NCI-H1694 (cell line): Measurements from ENCODE around the gene CDK11B.
A peak's percentile ranks its signal among the peaks of the same experiment; 100 is the strongest.
"Not testable (repeated sequence)": the region's sequence is repeated elsewhere in the genome, so short reads cannot be mapped to it uniquely, and the experiment has no call there.

Source experiments
- DNase-seq: peaks from one replicate; lab custom pipeline; 2025; lab: John Stamatoyannopoulos, UW

Gene CDK11B

DNA sequence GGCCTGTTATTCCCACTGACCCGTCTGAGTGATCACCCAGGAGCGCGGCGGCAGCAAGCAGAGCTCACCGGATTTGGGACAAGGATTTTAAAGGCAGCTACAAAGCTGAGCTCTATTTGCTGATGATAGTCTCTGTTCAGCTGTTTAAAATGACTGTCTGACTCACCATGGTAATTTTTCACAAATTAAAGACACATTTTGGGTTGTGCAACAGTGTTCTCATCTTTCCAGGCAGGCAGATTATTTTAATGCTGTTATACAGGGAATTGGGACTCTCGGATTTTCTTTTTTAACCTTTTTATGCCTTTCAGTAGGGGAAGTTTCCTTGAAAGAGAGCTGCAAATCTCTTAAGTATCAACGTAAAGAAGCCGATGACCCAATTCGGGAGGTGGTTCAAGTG is 3.6 kb upstream of the CDK11B start:
- DNase-seq = not testable (repeated sequence)

DNA sequence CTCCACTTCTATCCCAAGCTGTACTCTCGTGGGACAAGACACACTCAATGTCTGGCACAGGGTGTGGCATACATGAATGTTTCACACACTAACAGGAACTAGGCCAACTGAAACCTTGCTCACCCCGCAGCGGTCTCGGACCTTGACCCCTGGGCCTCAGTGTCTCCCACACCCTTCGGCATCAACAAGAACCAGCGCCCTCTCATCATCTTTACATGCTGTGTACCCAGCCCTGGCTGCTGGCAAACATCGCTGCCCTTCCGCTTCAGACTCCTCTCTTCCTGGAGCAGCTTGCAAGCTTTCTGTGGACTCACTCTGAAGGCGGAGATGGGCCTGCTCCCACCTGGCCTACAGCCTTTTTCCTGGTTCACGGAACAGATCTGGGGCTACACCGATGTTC is 10.5 kb downstream of the CDK11B start:
- DNase-seq = not testable (repeated sequence)

DNA sequence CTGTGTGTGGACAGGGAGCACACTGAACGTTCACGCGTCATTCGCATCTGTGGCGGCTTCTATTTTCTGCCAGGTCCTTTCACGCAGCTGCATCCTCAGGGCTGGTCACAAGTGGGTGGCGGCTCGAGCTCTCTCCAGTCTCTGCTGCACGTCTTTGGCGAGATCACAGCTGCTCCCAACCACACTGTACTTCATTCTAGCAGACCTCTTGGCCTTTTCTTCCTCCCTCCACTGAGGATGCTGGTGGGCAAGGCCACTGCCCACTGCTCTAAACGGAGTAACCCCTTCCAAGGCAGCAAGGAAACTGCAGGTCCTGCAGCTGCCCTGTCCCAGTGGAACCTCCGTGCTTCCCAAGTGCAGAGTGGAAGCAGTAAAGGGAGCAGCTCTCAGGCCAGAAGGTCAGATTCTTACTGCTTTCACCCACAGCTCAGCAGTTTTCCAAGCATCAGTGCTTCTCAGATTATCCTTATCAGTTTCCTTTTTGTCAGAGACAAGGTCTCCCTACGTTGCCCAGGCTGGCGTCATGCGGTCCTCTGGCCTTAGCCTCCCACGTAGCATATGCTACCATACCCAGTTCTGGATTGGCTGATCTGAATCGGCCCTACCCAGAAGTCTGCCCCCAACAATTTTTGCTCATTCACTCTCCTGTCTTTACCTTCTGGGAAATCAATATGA is 11.1 kb downstream of the CDK11B start:
- not testable (repeated sequence) for DNase-seq

DNA sequence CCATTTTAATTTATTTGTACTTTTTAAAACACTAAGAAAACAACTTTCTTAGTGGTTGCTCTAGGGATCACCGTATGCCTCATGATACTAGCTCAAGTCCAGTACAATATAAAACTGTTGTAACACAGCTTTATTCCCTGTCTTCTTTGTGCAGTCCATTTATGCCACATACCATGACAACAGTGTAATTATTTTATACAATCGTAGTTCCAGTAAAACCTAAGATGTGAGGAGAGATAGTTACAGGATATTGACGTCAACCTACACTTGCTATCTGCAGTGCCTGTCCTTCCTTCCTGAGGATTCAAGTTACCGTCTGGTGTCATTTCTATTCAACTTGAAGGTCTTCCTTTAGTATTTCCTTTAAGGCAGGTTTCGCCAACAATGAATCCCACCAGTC is 12.5 kb downstream of the CDK11B start:
- not testable (repeated sequence) for DNase-seq

DNA sequence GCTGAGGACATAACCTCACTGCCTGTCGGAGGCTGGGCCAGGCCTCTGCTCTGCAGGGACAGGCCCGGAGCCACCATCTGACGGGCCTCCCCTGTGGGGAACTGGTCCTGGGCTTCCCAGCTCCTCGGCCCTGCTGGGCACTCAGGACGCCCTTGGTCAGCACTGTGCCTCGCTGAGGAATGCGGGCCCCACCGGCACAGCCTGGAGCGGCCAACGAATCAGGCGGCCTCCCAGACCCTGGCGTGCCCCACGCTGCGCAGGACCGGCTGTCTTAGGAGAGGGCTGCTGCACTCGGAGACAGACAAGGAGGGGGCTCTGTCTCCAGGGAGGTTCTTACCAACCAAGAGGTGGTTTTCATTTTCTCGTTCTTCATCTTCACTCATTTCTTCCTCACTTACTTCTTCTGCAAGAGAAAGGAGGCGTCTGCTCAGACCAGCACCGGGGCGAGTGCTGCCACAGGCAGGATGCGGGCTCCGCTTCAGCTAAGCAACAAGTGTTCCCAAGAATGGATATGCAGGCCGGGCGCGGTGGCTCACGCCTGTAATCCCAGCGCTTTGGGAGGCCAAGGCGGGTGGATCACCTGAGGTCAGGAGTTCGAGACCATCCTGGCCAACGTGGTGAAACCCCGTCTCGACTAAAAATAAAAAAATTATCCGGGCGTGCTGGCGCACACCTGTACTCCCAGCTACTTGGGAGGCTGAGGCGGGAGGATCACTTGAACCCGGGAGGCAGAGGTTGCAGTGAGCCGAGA is 17.9 kb downstream of the CDK11B start:
- DNase-seq = not testable (repeated sequence)

DNA sequence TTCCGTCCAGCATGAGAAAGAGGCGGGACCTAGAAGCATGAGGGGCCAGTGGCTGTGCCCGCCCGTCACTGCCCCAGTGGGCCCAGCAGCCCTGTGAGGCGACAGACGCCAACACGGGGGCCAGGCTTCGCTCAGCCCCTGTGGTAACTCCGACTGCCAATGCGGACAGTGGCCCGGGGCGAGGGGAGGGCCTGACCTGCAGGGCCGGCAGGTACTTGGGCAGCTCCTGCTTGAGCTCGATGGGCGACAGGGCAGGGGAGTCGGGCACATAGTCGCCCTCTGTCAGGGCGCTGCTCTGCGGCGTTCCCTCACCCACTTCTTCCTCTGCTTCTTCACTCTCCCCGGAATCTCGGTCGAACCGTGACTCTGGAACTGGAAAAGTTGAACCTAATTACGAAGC is 18.7 kb downstream of the CDK11B start:
- DNase-seq = not testable (repeated sequence)

DNA sequence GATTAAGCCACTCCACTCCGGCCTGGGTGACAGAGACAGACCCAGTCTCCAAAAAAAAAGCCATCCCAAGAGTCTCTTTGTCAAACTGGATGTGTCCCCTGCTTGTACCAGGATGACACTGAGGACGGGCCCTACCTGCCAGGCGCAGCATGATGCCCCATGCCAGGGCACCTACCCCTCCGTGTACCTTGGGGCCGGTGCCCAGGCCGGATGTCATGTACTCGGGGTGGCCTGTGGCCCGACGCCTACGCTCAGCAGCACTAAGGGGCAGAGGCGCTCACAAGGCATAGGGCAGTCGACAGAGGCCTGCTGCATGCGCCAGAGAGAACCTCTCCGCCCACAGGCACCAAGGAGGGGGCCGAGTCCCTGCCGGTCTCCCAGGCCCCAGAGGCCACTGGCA is 19.4 kb downstream of the CDK11B start:
- not testable (repeated sequence) for DNase-seq

DNA sequence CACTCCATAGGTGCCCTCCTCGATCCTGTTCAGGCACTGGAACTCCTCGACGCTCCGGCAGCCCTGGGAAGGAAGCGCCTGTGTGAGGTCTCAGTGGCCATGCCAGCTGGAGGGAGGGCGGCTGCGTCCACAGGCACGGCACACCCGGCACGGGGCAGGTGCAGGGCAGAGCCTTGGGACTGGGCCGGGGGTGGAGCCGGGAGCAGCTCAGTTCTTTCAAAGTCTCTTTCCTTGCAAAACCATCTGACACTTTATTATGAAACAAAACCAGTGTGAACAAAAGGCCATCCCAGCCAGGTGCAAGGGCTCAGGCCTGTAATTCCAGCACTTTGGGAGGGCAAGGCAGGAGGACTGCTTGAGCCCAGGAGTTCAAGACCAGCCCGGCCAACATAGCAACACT is 20.3 kb downstream of the CDK11B start:
- not testable (repeated sequence) for DNase-seq

DNA sequence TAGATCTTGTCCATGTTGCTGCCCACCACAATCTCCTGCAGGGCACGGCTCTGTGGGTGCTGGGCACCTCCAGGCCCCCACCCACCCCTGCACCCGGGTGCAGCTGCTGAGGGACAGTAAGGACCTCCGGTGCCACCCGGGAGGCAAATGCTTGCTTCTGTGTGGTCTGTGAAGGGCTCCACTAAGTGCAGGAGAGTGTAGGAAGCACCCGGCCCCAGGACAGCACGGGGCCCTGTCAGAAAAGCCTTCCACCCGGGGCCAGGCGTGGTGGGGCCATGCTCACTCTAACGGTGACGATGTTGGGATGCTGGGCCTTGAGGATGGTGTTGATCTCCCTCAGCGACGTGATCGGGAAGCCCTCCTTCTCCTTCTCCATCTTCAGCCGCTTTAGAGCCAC is 21.3 kb downstream of the CDK11B start:
- not testable (repeated sequence) for DNase-seq

DNA sequence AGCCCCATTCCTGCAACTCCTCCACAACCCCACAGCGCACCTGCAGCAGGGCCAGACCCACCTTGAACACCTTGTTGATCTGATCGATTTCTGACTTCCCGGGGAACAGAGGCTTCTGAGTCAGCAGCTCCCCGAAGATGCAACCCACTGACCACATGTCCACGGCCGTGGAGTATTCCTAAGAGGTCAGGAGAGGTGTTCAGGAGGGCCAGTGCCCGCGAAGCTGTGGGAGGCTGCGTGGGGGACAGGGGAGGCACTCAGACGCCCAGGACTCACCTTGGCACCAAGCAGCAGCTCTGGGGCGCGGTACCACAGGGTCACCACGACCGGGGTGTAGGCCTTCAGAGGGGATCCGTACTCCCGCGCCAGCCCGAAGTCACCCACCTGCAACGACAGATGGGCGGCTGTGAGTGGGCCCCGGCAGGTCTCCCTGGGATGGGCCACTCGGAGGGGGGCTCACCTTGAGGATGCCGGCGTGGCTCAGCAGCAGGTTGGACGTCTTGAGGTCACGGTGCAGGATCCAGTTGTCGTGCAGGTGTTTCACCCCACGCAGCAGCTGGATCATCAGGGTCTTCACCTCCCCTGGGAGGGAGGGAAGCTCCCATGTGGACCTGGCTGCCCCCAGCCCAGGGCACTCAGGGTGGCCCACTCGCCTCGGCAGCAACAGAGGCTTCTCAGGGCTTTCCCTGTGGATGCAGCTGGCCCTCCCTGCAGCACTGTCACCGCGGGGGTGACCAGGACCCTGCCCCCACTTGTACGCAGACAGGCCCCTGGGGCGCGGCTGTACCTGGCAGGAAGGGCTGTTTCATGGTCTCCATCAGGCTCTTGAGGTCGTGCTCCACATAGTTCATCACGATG is 22.0 kb downstream of the CDK11B start:
- not testable (repeated sequence) for DNase-seq

DNA sequence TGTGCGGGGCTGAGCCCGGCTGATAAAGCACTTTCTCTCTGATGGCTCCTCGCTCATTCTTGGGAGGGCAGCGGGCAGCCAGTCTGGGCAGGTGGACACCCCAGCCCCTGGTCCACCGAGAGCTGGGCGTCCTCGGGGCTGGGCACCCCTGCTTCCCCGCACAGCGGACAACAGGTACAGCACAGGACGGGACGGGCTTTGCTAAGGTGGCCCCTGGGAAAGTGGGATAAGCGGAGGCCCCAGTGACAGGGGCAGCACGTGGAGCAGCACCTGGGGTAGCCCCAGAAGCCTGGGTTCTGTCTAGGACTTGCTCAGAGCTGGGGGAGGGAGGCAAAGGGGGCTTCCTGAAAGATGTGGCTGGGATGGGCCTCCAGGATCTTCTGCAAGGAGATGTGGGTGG is 24.2 kb downstream of the CDK11B start:
- DNase-seq = not testable (repeated sequence)

DNA sequence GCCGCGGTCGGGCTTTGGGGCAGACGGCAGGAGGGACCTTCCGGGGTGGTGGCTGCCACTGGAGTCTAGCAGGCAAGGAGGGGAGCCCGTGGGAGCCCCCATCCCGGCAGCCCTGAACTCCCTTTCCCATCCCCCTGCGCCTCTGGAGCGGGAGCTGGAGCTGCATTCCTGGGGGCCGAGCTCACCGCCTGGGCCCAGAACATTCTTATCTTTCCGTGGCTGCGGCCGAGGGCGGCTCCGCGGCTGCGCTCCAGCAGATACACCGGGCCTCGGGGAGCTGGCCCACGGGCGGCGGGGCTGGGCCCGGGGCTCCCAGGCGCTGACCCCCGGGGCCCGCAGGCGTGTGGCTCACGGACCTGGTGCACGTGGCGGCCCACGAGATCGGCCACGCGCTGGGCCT is 25.4 kb downstream of the CDK11B start:
- DNase-seq = not testable (repeated sequence)

DNA sequence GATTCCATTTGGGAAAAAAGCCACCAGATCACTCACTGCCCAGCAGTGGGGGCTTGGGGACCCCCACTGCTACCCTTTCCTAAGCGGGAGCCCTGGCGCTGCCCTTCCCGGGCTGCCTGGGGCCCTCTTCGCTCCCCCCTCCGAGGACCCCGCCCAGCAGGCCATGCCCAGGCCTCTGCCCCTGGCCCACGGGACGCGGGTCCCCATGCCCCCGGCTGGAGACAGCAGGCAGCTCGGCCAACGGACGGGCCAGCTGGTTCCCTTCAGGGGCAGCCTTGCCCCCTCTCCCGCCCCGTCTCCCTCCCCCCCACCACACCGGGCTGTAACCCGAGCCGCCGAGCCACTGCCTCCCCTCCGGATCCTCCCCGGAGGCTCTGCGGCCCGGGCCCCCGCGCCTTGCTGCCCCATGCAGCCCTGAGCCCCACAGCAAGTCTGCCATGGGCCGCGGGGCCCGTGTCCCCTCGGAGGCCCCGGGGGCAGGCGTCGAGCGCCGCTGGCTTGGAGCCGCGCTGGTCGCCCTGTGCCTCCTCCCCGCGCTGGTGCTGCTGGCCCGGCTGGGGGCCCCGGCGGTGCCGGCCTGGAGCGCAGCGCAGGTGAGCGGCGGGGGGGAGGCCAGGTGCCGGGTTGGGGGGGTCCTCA is 26.9 kb downstream of the CDK11B start, which contains the start of gene MMP23B:
Gene MMP23B, plus strand, starts transcription at position 392 of the 639 bp plus-strand sequence. Its CDS starts 46 bp downstream, at position 438.
- no peak for DNase-seq

DNA sequence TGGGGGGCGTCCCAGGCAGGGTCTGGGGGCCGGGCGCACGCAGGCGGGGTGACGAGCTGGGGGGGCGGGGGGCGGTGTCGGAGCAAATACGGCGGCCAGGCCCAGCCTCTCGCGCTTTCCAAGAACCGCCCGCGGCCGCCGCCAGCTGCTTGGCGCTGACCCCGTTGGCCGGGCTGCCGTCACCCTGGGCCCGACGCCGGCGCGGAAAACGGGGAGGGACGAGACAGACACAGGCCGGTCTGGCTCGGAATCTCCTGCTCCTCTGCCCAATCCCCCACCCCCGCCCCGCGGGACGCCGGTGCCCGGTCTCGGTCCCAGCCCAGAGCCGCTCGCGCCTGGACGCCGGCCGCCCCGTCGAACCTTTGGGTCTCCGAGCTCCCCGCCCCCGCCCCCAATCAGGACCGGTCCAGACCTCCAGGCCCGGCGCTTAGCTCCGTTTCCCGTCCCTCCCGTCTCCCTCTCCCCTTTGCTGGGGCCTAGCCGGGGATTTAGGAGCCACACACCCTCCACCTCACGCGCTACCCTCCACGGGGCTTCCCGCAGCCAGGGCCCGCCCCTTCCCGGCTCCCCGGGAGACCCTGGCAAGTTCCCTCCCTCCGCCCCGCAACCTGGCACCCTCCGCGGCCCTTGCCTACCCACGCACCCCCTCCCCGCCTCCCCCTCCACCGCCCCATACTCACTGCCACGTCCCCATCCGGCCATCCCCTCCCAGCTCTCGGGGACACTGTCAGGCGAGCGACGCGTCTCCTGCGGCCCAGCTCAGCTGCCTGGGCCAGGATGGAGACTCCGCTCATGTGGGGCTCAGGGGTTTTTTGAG is 27.6 kb downstream of the CDK11B start:
- DNase-seq = no peak

DNA sequence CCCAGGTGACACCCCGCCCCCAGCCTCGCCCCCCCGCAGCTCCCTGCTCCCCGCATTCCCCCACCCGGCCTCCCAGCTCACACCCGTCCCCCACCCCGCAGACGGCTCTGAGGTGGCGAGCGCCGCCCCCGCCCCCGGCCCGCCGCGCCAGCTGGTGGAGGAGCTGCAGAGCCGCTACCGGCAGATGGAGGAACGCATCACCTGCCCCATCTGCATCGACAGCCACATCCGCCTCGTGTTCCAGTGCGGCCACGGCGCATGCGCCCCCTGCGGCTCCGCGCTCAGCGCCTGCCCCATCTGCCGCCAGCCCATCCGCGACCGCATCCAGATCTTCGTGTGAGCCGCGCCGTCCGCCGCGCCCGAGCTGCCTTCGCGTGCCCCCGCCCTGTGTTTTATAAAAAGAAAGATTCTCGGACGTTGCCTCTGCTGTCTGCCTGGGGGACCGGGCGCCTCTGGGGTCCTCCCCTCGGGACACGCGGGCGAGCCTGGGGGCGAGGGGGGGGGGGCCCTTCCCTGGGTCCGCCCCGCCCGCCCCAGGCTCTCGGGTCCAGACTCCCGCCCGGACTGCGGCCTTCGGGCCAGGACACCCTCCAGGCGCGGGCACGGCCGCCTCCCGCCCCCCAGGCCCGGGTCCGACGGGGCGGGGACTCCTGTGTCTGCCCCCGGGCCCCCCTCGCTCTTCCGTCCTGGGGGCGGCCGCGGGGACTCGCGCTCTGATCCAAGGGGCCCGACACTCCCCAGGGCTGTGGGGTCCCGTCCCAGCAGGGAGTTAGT is 28.4 kb downstream of the CDK11B start:
- DNase-seq = peak; percentile 94

DNA sequence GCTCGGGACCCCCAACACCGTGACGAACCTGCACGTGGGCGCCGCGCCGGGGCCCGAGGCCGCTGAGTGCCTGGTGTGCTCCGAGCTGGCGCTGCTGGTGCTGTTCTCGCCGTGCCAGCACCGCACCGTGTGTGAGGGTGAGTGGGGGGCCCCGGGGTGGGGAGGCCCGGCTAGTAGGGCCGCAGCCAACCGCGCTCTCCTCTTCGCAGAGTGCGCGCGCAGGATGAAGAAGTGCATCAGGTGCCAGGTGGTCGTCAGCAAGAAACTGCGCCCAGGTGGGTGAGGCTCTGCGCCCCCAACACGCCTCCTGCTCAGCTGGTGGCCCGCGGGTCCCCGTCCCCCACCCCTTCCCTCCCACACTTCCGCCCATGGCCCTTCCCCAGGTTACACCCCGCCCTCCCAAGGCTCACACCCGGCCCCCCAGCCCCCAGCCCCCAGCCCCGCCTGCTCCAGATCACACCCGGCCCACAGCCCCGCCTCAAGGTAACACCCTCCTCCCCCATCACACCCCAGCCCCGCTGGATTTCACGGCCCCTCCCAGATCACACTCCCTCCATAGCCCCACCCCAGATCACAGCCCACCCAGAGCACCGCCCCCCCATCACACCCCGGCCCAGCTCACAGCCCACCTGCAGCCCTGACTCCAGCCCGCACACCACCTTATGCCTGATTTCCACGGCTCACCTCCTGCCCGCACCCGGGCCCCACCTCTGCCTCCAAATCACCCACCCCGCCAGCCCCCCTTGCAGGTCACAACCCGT is 29.2 kb downstream of the CDK11B start:
- no peak for DNase-seq

DNA sequence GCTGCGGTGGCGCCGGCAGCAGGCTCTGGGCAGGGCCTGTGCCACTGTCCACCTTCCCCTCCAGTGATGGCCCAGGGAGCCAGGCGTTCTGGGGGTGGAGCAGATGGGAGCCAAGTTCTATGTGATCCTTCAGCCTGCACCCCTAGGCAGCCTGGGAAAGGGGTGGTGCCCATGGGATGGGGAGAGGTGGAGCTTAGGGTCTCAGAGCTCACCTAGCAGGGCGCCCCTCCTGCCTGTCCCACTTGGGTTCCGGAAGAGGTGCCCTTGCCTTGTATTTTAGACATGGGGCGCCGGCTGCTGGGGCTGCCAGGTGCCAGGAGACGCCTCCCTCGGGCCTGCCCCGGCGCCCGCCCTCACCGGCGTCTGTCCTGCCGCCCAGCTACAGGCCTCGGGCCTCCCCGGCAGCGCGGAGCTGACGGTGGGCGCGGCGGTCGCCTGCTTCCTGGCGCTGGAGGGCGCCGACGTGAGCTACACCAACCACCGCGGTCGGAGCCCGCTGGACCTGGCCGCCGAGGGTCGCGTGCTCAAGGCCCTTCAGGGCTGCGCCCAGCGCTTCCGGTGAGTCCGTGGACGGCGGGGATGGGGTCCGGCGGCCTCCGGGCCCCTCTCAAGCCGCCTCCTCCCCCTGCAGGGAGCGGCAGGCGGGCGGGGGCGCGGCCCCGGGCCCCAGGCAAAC is 29.9 kb downstream of the CDK11B start:
- no peak for DNase-seq

DNA sequence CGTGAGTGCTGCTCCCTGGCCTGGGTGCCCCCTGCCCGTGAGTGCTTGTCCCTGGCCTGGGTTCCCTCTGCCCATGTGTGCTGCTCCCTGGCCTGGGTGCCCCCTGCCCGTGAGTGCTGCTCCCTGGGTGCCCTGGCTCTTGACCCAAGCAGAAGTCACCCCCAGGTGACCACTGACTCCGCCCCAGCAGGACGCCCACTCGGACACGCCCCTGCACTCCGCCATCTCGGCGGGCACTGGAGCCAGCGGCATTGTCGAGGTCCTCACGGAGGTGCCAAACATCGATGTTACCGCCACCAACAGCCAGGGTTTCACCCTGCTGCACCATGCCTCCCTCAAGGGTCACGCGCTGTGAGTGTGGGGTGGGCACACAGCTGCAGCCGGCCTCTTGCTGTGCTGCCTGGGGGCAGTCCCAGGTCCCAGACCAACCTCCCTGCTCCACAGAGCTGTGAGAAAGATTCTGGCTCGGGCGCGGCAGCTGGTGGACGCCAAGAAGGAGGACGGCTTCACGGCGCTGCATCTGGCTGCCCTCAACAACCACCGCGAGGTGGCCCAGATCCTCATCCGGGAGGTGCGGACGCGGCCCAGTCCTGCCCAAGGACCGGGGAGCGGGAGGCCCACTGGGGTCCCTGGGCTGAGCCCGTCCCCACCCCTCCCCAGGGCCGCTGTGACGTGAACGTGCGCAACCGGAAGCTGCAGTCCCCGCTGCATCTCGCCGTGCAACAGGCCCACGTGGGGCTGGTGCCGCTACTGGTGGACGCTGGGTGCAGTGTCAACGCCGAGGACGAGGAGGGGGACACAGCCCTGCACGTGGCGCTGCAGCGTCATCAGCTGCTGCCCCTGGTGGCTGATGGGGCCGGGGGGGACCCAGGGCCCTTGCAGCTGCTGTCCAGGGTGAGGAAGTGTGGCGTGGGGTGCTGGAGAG is 30.7 kb downstream of the CDK11B start:
- DNase-seq = no peak
